ENCODE results near the gene ITGB1BP1. TPM values are rescaled to one million over a fixed set of nuclear protein-coding genes. Genes with fewer than 3 reads are reported as not detected.
A peak's percentile ranks its signal among the peaks of the same experiment; 100 is the strongest.

ITGB1BP1 gene
- total RNA-seq, 2 experiments from 2014 or later, result 171 to 180 TPM

GRCh38 chr2:9415516-9416169 lies 7.7 kb downstream of the ITGB1BP1 start:
- no peak overlapping the region for H3K4me3 Mint-ChIP-seq
- H3K4me1 Mint-ChIP-seq, result peaks cover 28% of the 10 kb centered on the region
- peaks cover 32% of the 10 kb centered on the region for H3K36me3 Mint-ChIP-seq
- no peaks in the 10 kb centered on the region for H3K27me3 Mint-ChIP-seq
- H3K27ac Mint-ChIP-seq, result no peak overlapping the region
- no peaks in the 10 kb centered on the region for H3K9me3 Mint-ChIP-seq
- no peak for DNase-seq

- Mint-ChIP-seq H3K4me1 (peaks cover 11% of the 10 kb centered on the region), H3K27ac (no peak overlapping the region), H3K4me3 (no peak overlapping the region), H3K9me3 (no peaks in the 10 kb centered on the region), H3K36me3 (peaks cover 25% of the 10 kb centered on the region), H3K27me3 (no peaks in the 10 kb centered on the region)
- DNase-seq, result no peak
Measured at GRCh38 chr2:9412781-9413180, 10.5 kb downstream of the ITGB1BP1 start.

GRCh38 chr2:9410108-9410507 lies 13.2 kb downstream of the ITGB1BP1 start:
- no peak for DNase-seq
- H3K36me3 Mint-ChIP-seq, result peaks cover 20% of the 10 kb centered on the region
- H3K27me3 Mint-ChIP-seq, result no peaks in the 10 kb centered on the region
- H3K9me3 Mint-ChIP-seq, result no peaks in the 10 kb centered on the region
- peaks cover 6% of the 10 kb centered on the region for H3K4me1 Mint-ChIP-seq
- no peak overlapping the region for H3K4me3 Mint-ChIP-seq
- H3K27ac Mint-ChIP-seq, result peak overlapping the region; percentile 73

DNA sequence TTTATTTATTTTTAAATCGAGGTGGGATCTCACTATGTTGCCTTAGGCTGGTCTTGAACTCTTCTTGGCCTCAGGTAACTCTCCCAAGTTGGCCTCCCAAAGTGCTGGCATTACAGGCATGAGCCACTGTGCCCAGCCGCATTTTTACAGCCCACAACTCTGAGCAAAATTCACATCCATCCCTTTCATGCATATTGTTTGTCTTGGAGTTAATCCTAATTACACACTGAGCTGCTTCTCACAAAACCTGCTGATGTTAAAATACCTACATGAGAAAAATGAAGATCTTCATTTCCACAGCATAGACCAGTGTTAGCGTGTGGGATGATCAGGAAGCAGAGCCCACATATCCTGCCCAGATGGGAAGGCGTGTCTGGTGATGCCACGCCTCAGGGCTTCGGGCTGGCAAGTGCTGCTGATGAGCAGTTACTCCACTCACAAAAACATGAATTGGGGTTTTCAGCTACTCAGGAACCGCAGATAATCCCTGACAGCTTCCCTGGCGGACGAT lies 14.6 kb downstream of the ITGB1BP1 start:
- H3K27ac Mint-ChIP-seq, result no peak overlapping the region
- H3K4me3 Mint-ChIP-seq, result no peak overlapping the region
- H3K36me3 Mint-ChIP-seq, result peaks cover 9% of the 10 kb centered on the region

GRCh38 chr2:9407363-9407811 lies 15.9 kb downstream of the ITGB1BP1 start:
- H3K27me3 Mint-ChIP-seq, result no peaks in the 10 kb centered on the region
- no peak overlapping the region for H3K27ac Mint-ChIP-seq
- peaks cover 9% of the 10 kb centered on the region for H3K36me3 Mint-ChIP-seq
- H3K9me3 Mint-ChIP-seq, result no peaks in the 10 kb centered on the region
- H3K4me3 Mint-ChIP-seq, result no peak overlapping the region
- DNase-seq, result no peak
- peaks cover 3% of the 10 kb centered on the region for H3K4me1 Mint-ChIP-seq

More for the DNA sequence above, 14.6 kb downstream of the ITGB1BP1 start:
- no peaks in the 10 kb centered on the region for H3K9me3 Mint-ChIP-seq
- H3K27me3 Mint-ChIP-seq, result no peaks in the 10 kb centered on the region
- no peak for DNase-seq
- H3K4me1 Mint-ChIP-seq, result peaks cover 3% of the 10 kb centered on the region

DNA sequence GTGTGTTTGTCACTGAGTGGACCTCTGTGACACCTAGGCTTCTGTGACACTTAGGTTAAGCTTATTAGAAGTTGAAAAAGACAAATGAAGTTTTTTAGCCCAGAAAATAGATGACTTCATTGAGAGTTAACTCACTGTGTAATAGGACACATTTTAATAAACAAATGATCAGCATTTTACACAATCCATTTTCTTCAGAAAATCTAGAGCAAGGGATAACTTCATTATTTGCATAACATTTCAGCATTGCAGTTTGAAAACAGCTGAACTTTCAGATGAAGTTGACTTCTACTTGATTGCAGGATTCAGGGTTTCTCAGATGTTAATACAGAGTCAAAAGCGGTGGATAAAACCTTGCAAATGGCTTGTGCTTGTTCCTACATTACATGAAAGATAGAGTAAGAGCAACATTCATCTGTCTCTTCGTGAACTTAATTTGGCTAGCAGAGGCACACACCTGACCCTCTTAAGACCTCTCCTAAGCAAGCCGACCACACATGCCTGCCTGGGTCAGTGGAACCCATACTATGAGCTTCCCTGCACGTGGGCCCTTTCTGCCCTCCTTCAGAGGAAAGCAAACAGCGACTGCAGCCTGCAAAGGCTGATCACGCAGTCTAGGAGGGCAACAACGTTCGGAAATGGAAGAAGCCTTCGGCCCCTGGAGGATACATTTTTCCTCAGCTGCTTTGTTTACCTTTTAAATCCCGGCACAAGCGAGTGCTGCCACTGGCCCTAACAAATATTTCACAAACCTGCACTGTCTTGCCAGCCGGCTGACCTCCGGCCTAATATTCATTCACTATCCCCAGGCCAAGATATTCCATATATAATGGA lies 16.6 kb downstream of the ITGB1BP1 start:
- DNase-seq, result no peak
- H3K27ac Mint-ChIP-seq, result no peak overlapping the region
- H3K27me3 Mint-ChIP-seq, result no peaks in the 10 kb centered on the region
- no peaks in the 10 kb centered on the region for H3K9me3 Mint-ChIP-seq
- no peak overlapping the region for H3K4me3 Mint-ChIP-seq
- H3K4me1 Mint-ChIP-seq, result peaks cover 3% of the 10 kb centered on the region
- H3K36me3 Mint-ChIP-seq, result peaks cover 9% of the 10 kb centered on the region

DNA sequence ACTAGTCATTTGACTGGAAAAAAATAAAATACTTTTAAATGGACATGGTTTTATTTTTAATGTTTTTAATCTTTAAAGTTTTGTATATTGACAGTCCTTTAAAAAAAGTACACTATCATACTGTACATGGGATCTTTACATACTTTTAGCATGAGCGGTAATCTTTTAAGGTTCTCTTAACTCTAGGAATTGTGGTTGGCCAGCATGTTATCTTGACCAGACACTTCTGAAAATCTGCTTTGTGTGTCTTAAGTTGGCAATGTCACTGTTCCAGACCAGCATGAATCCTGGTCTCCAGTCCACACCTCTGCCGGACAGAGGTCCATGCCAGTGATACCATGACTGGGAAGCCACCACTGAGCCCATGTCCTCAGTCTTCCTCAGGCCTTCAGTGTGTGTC lies 17.7 kb downstream of the ITGB1BP1 start:
- peaks cover 3% of the 10 kb centered on the region for H3K4me1 Mint-ChIP-seq
- DNase-seq, result no peak
- peaks cover 9% of the 10 kb centered on the region for H3K36me3 Mint-ChIP-seq
- no peaks in the 10 kb centered on the region for H3K27me3 Mint-ChIP-seq
- no peak overlapping the region for H3K27ac Mint-ChIP-seq
- no peaks in the 10 kb centered on the region for H3K9me3 Mint-ChIP-seq
- H3K4me3 Mint-ChIP-seq, result no peak overlapping the region

- no peak for DNase-seq
- Mint-ChIP-seq H3K36me3 (peaks cover 5% of the 10 kb centered on the region), H3K4me1 (no peaks in the 10 kb centered on the region), H3K4me3 (no peak overlapping the region), H3K27me3 (peaks cover 3% of the 10 kb centered on the region), H3K27ac (no peak overlapping the region), H3K9me3 (no peaks in the 10 kb centered on the region)
Measured at GRCh38 chr2:9404451-9404850, 18.9 kb downstream of the ITGB1BP1 start.

GRCh38 chr2:9403924-9404323 lies 19.4 kb downstream of the ITGB1BP1 start:
- H3K9me3 Mint-ChIP-seq, result no peaks in the 10 kb centered on the region
- no peaks in the 10 kb centered on the region for H3K4me1 Mint-ChIP-seq
- H3K27me3 Mint-ChIP-seq, result peaks cover 3% of the 10 kb centered on the region
- H3K4me3 Mint-ChIP-seq, result no peak overlapping the region
- peaks cover 5% of the 10 kb centered on the region for H3K36me3 Mint-ChIP-seq
- no peak for DNase-seq
- no peak overlapping the region for H3K27ac Mint-ChIP-seq

GRCh38 chr2:9401646-9402371 lies 21.5 kb downstream of the ITGB1BP1 start:
- DNase-seq, result no peak
- H3K4me3 Mint-ChIP-seq, result no peak overlapping the region
- peaks cover under 1% of the 10 kb centered on the region for H3K36me3 Mint-ChIP-seq
- no peak overlapping the region for H3K27ac Mint-ChIP-seq
- no peaks in the 10 kb centered on the region for H3K4me1 Mint-ChIP-seq
- H3K27me3 Mint-ChIP-seq, result peaks cover 3% of the 10 kb centered on the region
- H3K9me3 Mint-ChIP-seq, result no peaks in the 10 kb centered on the region

DNA sequence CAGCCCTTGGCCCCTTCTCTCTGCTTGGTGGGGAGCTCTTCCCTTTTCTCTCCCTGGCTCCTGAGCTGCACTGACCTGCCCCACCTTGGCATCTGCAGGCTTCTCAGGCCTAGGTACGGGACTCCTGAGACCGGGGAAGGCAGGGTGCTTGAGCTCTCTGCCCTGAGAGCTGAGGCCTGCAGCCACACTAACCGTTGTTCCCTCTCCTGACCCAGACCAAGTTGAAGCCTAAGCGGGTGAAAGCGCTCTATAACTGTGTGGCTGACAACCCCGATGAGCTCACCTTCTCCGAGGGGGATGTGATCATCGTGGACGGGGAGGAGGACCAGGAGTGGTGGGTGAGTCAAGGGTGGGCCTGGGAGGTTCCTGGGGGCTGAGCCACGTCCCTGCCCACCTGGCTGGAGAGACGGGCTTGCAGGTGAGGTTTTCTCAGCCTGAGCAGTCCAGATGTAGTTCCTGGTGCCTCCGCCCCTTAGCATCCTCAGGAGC lies 22.2 kb downstream of the ITGB1BP1 start:
- H3K27ac Mint-ChIP-seq, result no peak overlapping the region
- DNase-seq, result no peak
- H3K4me1 Mint-ChIP-seq, result no peaks in the 10 kb centered on the region
- no peaks in the 10 kb centered on the region for H3K9me3 Mint-ChIP-seq
- H3K36me3 Mint-ChIP-seq, result no peaks in the 10 kb centered on the region
- H3K27me3 Mint-ChIP-seq, result peaks cover 3% of the 10 kb centered on the region
- no peak overlapping the region for H3K4me3 Mint-ChIP-seq

DNA sequence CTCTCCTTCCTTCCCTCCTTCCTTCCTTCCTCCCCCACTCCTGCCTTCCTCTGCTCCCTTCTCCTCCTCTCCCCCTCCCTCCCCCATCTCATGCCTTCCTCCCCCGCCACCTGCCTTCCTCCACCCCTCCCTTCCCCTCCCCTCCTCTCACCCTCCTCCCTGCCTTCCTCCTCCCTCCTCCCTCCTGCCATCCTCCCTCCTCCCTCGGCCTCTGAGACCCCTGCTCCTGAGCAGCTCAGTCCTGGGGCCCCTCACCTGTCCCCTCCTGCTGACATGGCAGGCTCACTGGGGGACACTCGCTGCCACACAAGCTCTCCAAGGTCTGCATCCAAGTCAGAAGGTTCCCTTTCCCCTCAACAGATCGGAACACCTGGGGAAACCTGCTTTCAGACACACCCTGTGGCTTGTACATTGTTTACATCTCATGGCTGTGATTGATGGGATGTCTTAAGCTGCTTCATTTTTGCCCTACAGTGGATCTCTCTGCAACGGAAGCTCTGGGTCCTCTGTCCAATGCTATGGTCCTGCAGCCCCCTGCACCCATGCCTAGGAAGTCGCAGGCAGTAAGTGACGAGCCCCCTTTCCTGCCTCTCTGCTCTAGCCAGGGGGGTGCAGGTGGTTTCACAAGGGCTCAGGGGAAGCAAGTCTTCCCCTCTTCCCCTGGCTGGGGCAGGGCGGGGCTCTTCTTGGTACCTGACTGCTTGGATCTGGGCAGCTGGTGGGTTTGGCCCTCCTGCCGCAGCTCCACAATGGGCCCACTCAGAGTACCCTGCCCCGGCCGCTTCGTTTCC lies 22.9 kb downstream of the ITGB1BP1 start:
- no peaks in the 10 kb centered on the region for H3K36me3 Mint-ChIP-seq
- no peaks in the 10 kb centered on the region for H3K9me3 Mint-ChIP-seq
- no peak overlapping the region for H3K27ac Mint-ChIP-seq
- H3K4me1 Mint-ChIP-seq, result no peaks in the 10 kb centered on the region
- no peak overlapping the region for H3K4me3 Mint-ChIP-seq
- no peak for DNase-seq
- peaks cover 3% of the 10 kb centered on the region for H3K27me3 Mint-ChIP-seq

- Mint-ChIP-seq H3K4me1 (no peaks in the 10 kb centered on the region), H3K36me3 (no peaks in the 10 kb centered on the region), H3K4me3 (no peak overlapping the region), H3K27ac (no peak overlapping the region), H3K9me3 (no peaks in the 10 kb centered on the region), H3K27me3 (peaks cover 3% of the 10 kb centered on the region)
- DNase-seq, result no peak
Measured at GRCh38 chr2:9398881-9399780, 24.2 kb downstream of the ITGB1BP1 start.
